ENCODE measurements around the gene FRMPD2. TPM values are rescaled to one million over a fixed set of nuclear protein-coding genes. Genes with fewer than 3 reads are reported as not detected.

The FRMPD2 gene
- total RNA-seq, 1 experiment from 2014 or later: 0.30 TPM

DNA sequence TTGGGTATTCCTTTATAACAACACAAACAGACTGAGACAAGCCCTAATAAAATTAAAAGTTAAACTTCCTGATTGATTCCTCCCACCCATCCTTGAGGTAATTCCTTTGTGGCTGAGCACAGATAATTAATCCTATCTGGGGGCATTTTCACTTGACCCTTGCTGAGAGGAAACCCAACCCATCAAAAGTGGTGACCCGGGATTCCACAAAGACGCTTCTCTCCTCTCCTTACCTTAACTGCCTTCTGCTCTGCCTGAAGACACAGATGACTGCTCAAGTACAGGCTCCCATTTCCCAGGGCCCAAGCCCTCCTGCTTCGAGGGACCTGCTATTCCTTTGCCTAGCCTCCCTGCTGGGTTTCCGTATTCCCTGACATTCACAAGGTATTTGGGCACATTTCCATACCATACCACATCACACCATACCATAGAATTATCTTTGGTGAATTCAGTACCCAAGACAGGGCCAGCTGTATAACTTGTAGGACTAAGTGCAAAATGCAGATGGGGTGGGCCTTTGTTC lies 22.1 kb upstream of the FRMPD2 start:
- DNase-seq (ENCODE audit: low read depth, low spot score): no peak
- BruUV-seq (replicated peaks): no TSS peak
- ChIA-PET RAD21 (ENCODE audit: low non-redundant PET in 1 of 2, low total read pairs in 2 of 2, uncharacterized antibody in 2 of 2, unreplicated experiment in 2 of 2) (no interaction called here), POLR2A (no interaction called here), CTCF (no interaction called here)
- Histone ChIP-seq H3K9ac (ENCODE audit: low read length) (no peak overlapping the region), H3K79me2 (ENCODE audit: insufficient read depth, low read length) (no peaks in the 10 kb centered on the region), H2AFZ (ENCODE audit: low read depth, low read length, poor library complexity, severe bottlenecking) (no peak overlapping the region), H3K9me3 (ENCODE audit: control insufficient read depth in 1 of 2, insufficient read depth in 1 of 2, low read depth in 1 of 2, low read length in 2 of 2) (no peaks in the 10 kb centered on the region), H3K36me3 (ENCODE audit: control insufficient read depth in 1 of 2, insufficient read depth in 2 of 2, low read length in 2 of 2) (no peaks in the 10 kb centered on the region), H3K27ac (ENCODE audit: low read depth, low read length) (no peak overlapping the region), H3K4me3 (replicated peaks in 1 of 2; ENCODE audit: low read depth in 1 of 2, low read length in 2 of 2) (no peak overlapping the region), H4K20me1 (ENCODE audit: insufficient read depth) (no peaks in the 10 kb centered on the region), H3K9me2 (ENCODE audit: insufficient read depth) (no peaks in the 10 kb centered on the region), H3K27me3 (ENCODE audit: insufficient read depth, low read length) (no peaks in the 10 kb centered on the region), H3K4me1 (ENCODE audit: control insufficient read depth in 1 of 2, insufficient read depth in 2 of 2, low read length in 2 of 2) (no peaks in the 10 kb centered on the region), H3K4me2 (ENCODE audit: low read length) (no peak overlapping the region)
- TF ChIP-seq RAD21 (IDR thresholded peaks at IDR 0.05; ENCODE audit: low read depth): no peak
- TF ChIP-seq CEBPB (IDR thresholded peaks at IDR 0.05; ENCODE audit: low read depth): no peak
- no peak for TF ChIP-seq SIN3A (IDR thresholded peaks at IDR 0.05; ENCODE audit: low read depth)
- no peak for TF ChIP-seq CBX3 (IDR thresholded peaks at IDR 0.05; ENCODE audit: low read depth)
- TF ChIP-seq TCF7L2 (IDR thresholded peaks at IDR 0.05; ENCODE audit: borderline replicate concordance, extremely low read depth, insufficient read depth, insufficient read length): no peak
- TF ChIP-seq ZNF274 (IDR thresholded peaks at IDR 0.05; ENCODE audit: low read depth, low read length): no peak
- TF ChIP-seq FOSL1 (IDR thresholded peaks at IDR 0.05; ENCODE audit: low read depth): no peak
- intact Hi-C loops (cut with micrococcal nuclease): no loop called here
- no peak for ATAC-seq

DNA sequence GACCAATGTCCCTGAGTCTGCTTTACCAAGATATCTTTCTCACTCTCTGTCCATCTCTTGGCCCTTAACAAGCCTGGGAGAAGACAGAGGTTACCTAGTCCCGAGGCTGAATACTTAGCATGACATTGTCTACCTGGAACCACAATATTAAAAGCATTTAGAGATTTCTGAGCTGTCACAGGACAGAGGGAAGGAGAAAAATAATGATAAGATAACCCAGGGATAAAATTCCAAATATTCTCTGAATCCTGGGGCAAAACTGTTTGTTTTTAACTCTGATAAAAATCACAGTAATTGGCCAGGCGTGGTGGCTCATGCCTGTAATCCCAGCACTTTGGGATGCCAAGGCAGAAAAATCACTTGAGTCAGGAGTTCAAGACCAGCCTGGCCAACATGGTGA lies 19.9 kb upstream of the FRMPD2 start:
- ATAC-seq: no peak
- no TSS peak for BruUV-seq (replicated peaks)
- Histone ChIP-seq H3K79me2 (ENCODE audit: insufficient read depth, low read length) (no peaks in the 10 kb centered on the region), H3K9ac (ENCODE audit: low read length) (no peak overlapping the region), H3K36me3 (ENCODE audit: control insufficient read depth in 1 of 2, insufficient read depth in 2 of 2, low read length in 2 of 2) (no peaks in the 10 kb centered on the region), H3K27me3 (ENCODE audit: insufficient read depth, low read length) (no peaks in the 10 kb centered on the region), H3K4me1 (ENCODE audit: control insufficient read depth in 1 of 2, insufficient read depth in 2 of 2, low read length in 2 of 2) (peaks cover 2 to 6% of the 10 kb centered on the region in 2 experiments; a peak in 2 of 4 replicates), H3K4me3 (replicated peaks in 1 of 2; ENCODE audit: low read depth in 1 of 2, low read length in 2 of 2) (no peak overlapping the region), H2AFZ (ENCODE audit: low read depth, low read length, poor library complexity, severe bottlenecking) (no peak overlapping the region), H3K9me2 (ENCODE audit: insufficient read depth) (no peaks in the 10 kb centered on the region), H3K9me3 (ENCODE audit: control insufficient read depth in 1 of 2, insufficient read depth in 1 of 2, low read depth in 1 of 2, low read length in 2 of 2) (no peaks in the 10 kb centered on the region), H3K27ac (ENCODE audit: low read depth, low read length) (no peak overlapping the region), H3K4me2 (ENCODE audit: low read length) (no peak overlapping the region), H4K20me1 (ENCODE audit: insufficient read depth) (no peaks in the 10 kb centered on the region)
- RAD21 ChIA-PET (ENCODE audit: low non-redundant PET in 1 of 2, low total read pairs in 2 of 2, uncharacterized antibody in 2 of 2, unreplicated experiment in 2 of 2): no interaction called here
- no peak for DNase-seq (ENCODE audit: low read depth, low spot score)
- CTCF ChIA-PET: no interaction called here
- intact Hi-C loops (cut with micrococcal nuclease): no loop called here
- POLR2A ChIA-PET: no interaction called here
- TF ChIP-seq FOSL1 (IDR thresholded peaks at IDR 0.05; ENCODE audit: low read depth) (no peak), SIN3A (IDR thresholded peaks at IDR 0.05; ENCODE audit: low read depth) (no peak), POLR2A (IDR thresholded peaks at IDR 0.05; ENCODE audit: borderline replicate concordance, extremely low read depth, insufficient read depth, insufficient read length) (no peak), ZNF274 (IDR thresholded peaks at IDR 0.05; ENCODE audit: low read depth, low read length) (no peak), TCF7L2 (IDR thresholded peaks at IDR 0.05; ENCODE audit: borderline replicate concordance, extremely low read depth, insufficient read depth, insufficient read length) (no peak), ZFX (IDR thresholded peaks at IDR 0.05) (no peak)
- TF ChIP-seq, protein P1, sequence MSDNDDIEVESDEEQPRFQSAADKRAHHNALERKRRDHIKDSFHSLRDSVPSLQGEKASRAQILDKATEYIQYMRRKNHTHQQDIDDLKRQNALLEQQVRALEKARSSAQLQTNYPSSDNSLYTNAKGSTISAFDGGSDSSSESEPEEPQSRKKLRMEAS (IDR thresholded peaks at IDR 0.05): no peak
- TF ChIP-seq, protein P2, sequence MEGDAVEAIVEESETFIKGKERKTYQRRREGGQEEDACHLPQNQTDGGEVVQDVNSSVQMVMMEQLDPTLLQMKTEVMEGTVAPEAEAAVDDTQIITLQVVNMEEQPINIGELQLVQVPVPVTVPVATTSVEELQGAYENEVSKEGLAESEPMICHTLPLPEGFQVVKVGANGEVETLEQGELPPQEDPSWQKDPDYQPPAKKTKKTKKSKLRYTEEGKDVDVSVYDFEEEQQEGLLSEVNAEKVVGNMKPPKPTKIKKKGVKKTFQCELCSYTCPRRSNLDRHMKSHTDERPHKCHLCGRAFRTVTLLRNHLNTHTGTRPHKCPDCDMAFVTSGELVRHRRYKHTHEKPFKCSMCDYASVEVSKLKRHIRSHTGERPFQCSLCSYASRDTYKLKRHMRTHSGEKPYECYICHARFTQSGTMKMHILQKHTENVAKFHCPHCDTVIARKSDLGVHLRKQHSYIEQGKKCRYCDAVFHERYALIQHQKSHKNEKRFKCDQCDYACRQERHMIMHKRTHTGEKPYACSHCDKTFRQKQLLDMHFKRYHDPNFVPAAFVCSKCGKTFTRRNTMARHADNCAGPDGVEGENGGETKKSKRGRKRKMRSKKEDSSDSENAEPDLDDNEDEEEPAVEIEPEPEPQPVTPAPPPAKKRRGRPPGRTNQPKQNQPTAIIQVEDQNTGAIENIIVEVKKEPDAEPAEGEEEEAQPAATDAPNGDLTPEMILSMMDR (IDR thresholded peaks at IDR 0.05 in 2 of 3, conservative IDR thresholded peaks at IDR 0.05 in 1 of 3; ENCODE audit: borderline replicate concordance in 1 of 3, insufficient read depth in 1 of 3, low read depth in 2 of 3, low read length in 2 of 3): no peak
- TF ChIP-seq, protein P3, sequence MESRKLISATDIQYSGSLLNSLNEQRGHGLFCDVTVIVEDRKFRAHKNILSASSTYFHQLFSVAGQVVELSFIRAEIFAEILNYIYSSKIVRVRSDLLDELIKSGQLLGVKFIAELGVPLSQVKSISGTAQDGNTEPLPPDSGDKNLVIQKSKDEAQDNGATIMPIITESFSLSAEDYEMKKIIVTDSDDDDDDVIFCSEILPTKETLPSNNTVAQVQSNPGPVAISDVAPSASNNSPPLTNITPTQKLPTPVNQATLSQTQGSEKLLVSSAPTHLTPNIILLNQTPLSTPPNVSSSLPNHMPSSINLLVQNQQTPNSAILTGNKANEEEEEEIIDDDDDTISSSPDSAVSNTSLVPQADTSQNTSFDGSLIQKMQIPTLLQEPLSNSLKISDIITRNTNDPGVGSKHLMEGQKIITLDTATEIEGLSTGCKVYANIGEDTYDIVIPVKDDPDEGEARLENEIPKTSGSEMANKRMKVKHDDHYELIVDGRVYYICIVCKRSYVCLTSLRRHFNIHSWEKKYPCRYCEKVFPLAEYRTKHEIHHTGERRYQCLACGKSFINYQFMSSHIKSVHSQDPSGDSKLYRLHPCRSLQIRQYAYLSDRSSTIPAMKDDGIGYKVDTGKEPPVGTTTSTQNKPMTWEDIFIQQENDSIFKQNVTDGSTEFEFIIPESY (IDR thresholded peaks at IDR 0.05; ENCODE audit: extremely low read depth, insufficient replicate concordance, low read length): no peak
